IMR-90 (cell line): Measurements from ENCODE around the gene DCC. TPM values are rescaled to one million over a fixed set of nuclear protein-coding genes. Genes with fewer than 3 reads are reported as not detected.

Experiments
- ATAC-seq: fragments of 200-7000 bp; cut with Tn5 transposase; 2 replicates; pipeline ENCODE4 v1.9.1; 2020; ENCODE audit warnings: low read depth, mild to moderate bottlenecking, moderate library complexity
- BruUV-seq: library from RNA; stranded (reverse); fragments of 400-500 nt; replicated peaks from 2 replicates; lab custom pipeline; 2021; lab: Mats Ljungman, UMichigan
- CTCF ChIA-PET: fragments of 300-600 bp; formaldehyde crosslinking; extraction: SDS; loops from one replicate; lab custom pipeline; 2021; ENCODE audit warnings: antibody characterized with exemption; lab: Yijun Ruan, JAX
- POLR2A ChIA-PET: fragments of 300-600 bp; sonication (Branson Sonifier 250); formaldehyde crosslinking; loops from one replicate; lab custom pipeline; 2022; ENCODE audit warnings: antibody characterized with exemption; ENCODE audit not compliant: unreplicated experiment; lab: Charles Lee
- DNase-seq: peaks from one replicate; pipeline ENCODE4 v3.0.0; 2013
- H2AFZ ChIP-seq: replicated peaks from 2 replicates; pipeline ENCODE3; 2013; ENCODE audit warnings: low read length, mild to moderate bottlenecking; ENCODE audit not compliant: poor library complexity
- H2AK5ac ChIP-seq: 2 replicates; pipeline ENCODE4 v1.6.1; 2013; ENCODE audit warnings: low read depth, low read length, inconsistent platforms
- H2AK9ac ChIP-seq: replicated peaks from 2 replicates; pipeline ENCODE3; 2013; ENCODE audit warnings: mild to moderate bottlenecking, low read depth, low read length, moderate library complexity; ENCODE audit not compliant: poor library complexity
- H2BK120ac ChIP-seq: 2 replicates; pipeline ENCODE4 v1.6.1; 2013; ENCODE audit warnings: low read depth, low read length, inconsistent platforms
- H2BK15ac ChIP-seq: 3 replicates; pipeline ENCODE4 v1.6.1; 2013; ENCODE audit warnings: low read depth, low read length, inconsistent platforms
- H2BK20ac ChIP-seq: 2 replicates; pipeline ENCODE4 v1.6.1; 2013; ENCODE audit warnings: low read depth, mild to moderate bottlenecking, inconsistent platforms, low read length, moderate library complexity
- H2BK5ac ChIP-seq: 2 replicates; pipeline ENCODE4 v1.6.1; 2013; ENCODE audit warnings: mild to moderate bottlenecking, low read depth, low read length, inconsistent platforms; ENCODE audit not compliant: poor library complexity, severe bottlenecking
- H3K14ac ChIP-seq: replicated peaks from 2 replicates; pipeline ENCODE4 v1.6.1; 2013; ENCODE audit warnings: low read depth, low read length, inconsistent platforms
- H3K18ac ChIP-seq: 2 replicates; pipeline ENCODE4 v1.6.1; 2013; ENCODE audit warnings: low read depth, low read length, control low read depth
- H3K23ac ChIP-seq: 2 replicates; pipeline ENCODE4 v1.6.1; 2013; ENCODE audit warnings: low read depth, low read length, inconsistent platforms
- H3K27ac ChIP-seq: 2 replicates; pipeline ENCODE4 v1.5.1; 2013; ENCODE audit warnings: mild to moderate bottlenecking, control low read depth, low read length; ENCODE audit not compliant: insufficient read depth
- H3K27me3 ChIP-seq: 2 replicates; pipeline ENCODE4 v1.6.1; 2013; ENCODE audit warnings: low read length; ENCODE audit not compliant: control insufficient read depth, insufficient read depth
- H3K36me3 ChIP-seq: 2 replicates; pipeline ENCODE4 v1.6.1; 2013; ENCODE audit warnings: low read length, mixed read lengths; ENCODE audit not compliant: control insufficient read depth, insufficient read depth
- H3K4ac ChIP-seq: 2 replicates; pipeline ENCODE4 v1.6.1; 2013; ENCODE audit warnings: low read depth, low read length, inconsistent platforms
- H3K4me1 ChIP-seq: 2 replicates; pipeline ENCODE4 v1.6.1; 2013; ENCODE audit warnings: low read length, mixed read lengths; ENCODE audit not compliant: control insufficient read depth, insufficient read depth
- H3K4me2 ChIP-seq: 2 replicates; pipeline ENCODE4 v1.6.1; 2013; ENCODE audit warnings: low read depth, mild to moderate bottlenecking, control low read depth, low read length, moderate library complexity
- H3K4me3 ChIP-seq: 2 replicates; pipeline ENCODE4 v1.5.1; 2013; ENCODE audit warnings: low read depth, mild to moderate bottlenecking, control low read depth, low read length, moderate library complexity; ENCODE audit not compliant: insufficient read depth
- H3K56ac ChIP-seq: 2 replicates; pipeline ENCODE4 v1.6.1; 2013; ENCODE audit warnings: low read length, inconsistent platforms; ENCODE audit not compliant: insufficient read depth; ENCODE audit errors: extremely low read depth
- H3K79me1 ChIP-seq, 2 experiments: 2 replicates each; pipeline ENCODE4 v1.6.1; 2013; ENCODE audit warnings: low read length in 2 of 2, inconsistent platforms in 1 of 2, low read depth in 1 of 2
- H3K9ac ChIP-seq: 2 replicates; pipeline ENCODE4 v1.6.1; 2013; ENCODE audit warnings: low read depth, low read length, control low read depth
- H3K9me1 ChIP-seq: 2 replicates; pipeline ENCODE4 v1.6.1; 2013; ENCODE audit warnings: low read length, inconsistent platforms; ENCODE audit not compliant: insufficient read depth
- H3K9me3 ChIP-seq: 2 replicates; pipeline ENCODE4 v1.6.1; 2013; ENCODE audit warnings: low read length; ENCODE audit not compliant: control insufficient read depth, insufficient read depth
- H4K20me1 ChIP-seq: 2 replicates; pipeline ENCODE4 v1.6.1; 2013; ENCODE audit warnings: low read length, inconsistent platforms; ENCODE audit not compliant: insufficient read depth
- H4K5ac ChIP-seq: 2 replicates; pipeline ENCODE4 v1.6.1; 2013; ENCODE audit warnings: mild to moderate bottlenecking, low read depth, low read length, control low read depth
- H4K8ac ChIP-seq, 2 experiments: 2 replicates each; pipeline ENCODE4 v1.6.1; 2013; ENCODE audit warnings: low read depth in 2 of 2, low read length in 2 of 2, control low read depth in 1 of 2, inconsistent platforms in 1 of 2
- H4K91ac ChIP-seq: 2 replicates; pipeline ENCODE4 v1.6.1; 2013; ENCODE audit warnings: low read depth, low read length, inconsistent platforms; ENCODE audit not compliant: insufficient read depth
- BHLHE40 ChIP-seq: fragments of 150-350 bp; IDR thresholded peaks from 2 replicates; pipeline ENCODE4 v1.6.1; 2016; ENCODE audit warnings: mild to moderate bottlenecking, low read depth, low read length
- CEBPB ChIP-seq: IDR thresholded peaks from 2 replicates; pipeline ENCODE4 v1.6.1; 2012; ENCODE audit warnings: low read depth, low read length, improper control_type of control experiment
- CHD1 ChIP-seq: IDR thresholded peaks from 2 replicates; pipeline ENCODE4 v1.6.1; 2012; ENCODE audit warnings: low read depth, low read length, improper control_type of control experiment
- CTCF ChIP-seq: conservative IDR thresholded peaks from 2 replicates; pipeline ENCODE4 v1.5.1; 2012; ENCODE audit warnings: mild to moderate bottlenecking, low read depth, low read length, improper control_type of control experiment
- ELK1 ChIP-seq: fragments of 150-350 bp; IDR thresholded peaks from 2 replicates; pipeline ENCODE4 v1.6.1; 2016; ENCODE audit warnings: low read depth, mild to moderate bottlenecking, low read length, moderate library complexity, borderline replicate concordance
- FOS ChIP-seq: fragments of 150-350 bp; IDR thresholded peaks from 2 replicates; pipeline ENCODE4 v1.6.1; 2016; ENCODE audit warnings: low read depth, low read length
- MAFK ChIP-seq: IDR thresholded peaks from 2 replicates; pipeline ENCODE4 v1.6.1; 2012; ENCODE audit warnings: low read depth, low read length, improper control_type of control experiment
- MAZ ChIP-seq: IDR thresholded peaks from 2 replicates; pipeline ENCODE4 v1.6.1; 2012; ENCODE audit warnings: low read depth, mild to moderate bottlenecking, low read length, improper control_type of control experiment, moderate library complexity, borderline replicate concordance
- MXI1 ChIP-seq: IDR thresholded peaks from 2 replicates; pipeline ENCODE4 v1.6.1; 2012; ENCODE audit warnings: low read depth, mild to moderate bottlenecking, low read length, moderate library complexity, borderline replicate concordance
- NFE2L2 ChIP-seq: fragments of 150-350 bp; IDR thresholded peaks from 2 replicates; pipeline ENCODE4 v1.6.1; 2016; ENCODE audit warnings: low read depth, mild to moderate bottlenecking, low read length
- POLR2A ChIP-seq: IDR thresholded peaks from 2 replicates; pipeline ENCODE4 v1.6.1; 2012; ENCODE audit warnings: mild to moderate bottlenecking, low read depth, low read length
- RAD21 ChIP-seq: IDR thresholded peaks from 2 replicates; pipeline ENCODE4 v1.6.1; 2012; ENCODE audit warnings: low read length, improper control_type of control experiment
- RCOR1 ChIP-seq: IDR thresholded peaks from 2 replicates; pipeline ENCODE4 v1.6.1; 2012; ENCODE audit warnings: mild to moderate bottlenecking, low read length, improper control_type of control experiment; ENCODE audit not compliant: insufficient replicate concordance
- RFX5 ChIP-seq: IDR thresholded peaks from 2 replicates; pipeline ENCODE4 v1.8.0; 2012; ENCODE audit warnings: low read depth, mild to moderate bottlenecking, low read length, moderate library complexity
- SMC3 ChIP-seq: fragments of 150-350 bp; IDR thresholded peaks from 2 replicates; pipeline ENCODE4 v1.6.1; 2016; ENCODE audit warnings: low read depth, mild to moderate bottlenecking, antibody characterized with exemption, low read length, moderate library complexity
- USF2 ChIP-seq: fragments of 150-350 bp; IDR thresholded peaks from 2 replicates; pipeline ENCODE4 v1.6.1; 2017; ENCODE audit warnings: mild to moderate bottlenecking, antibody characterized with exemption, low read length, low read depth
- WGBS, 2 experiments: methylation state at CpG; one replicate each; pipeline versions ENCODE4 v1.1.5 to v1.1.7; 2013; ENCODE audit warnings: missing lambda C conversion rate in 2 of 2; ENCODE audit not compliant: insufficient read length in 1 of 2; ENCODE audit errors: extremely low coverage in 2 of 2; 5-methylcytosine and 5-hydroxymethylcytosine counted together
- dilution Hi-C: fragments of 300-500 bp; cut with HindIII; formaldehyde crosslinking; loops from one replicate; pipeline ENCODE4 v1.14.3; 2018; ENCODE audit warnings: low sequenced_read_pairs; ENCODE audit not compliant: unreplicated experiment
- in situ Hi-C: fragments of 300-500 bp; cut with MboI; formaldehyde crosslinking; loops from 3 replicates; pipeline ENCODE4 v1.14.3; 2019; ENCODE audit warnings: low sequenced_read_pairs, inconsistent platforms, mixed read lengths
- intact Hi-C: fragments of 100-400 bp; cut with micrococcal nuclease; formaldehyde crosslinking; loops from 2 replicates; pipeline ENCODE4 v1.10.0; 2022
- polyA plus RNA-seq, 3 experiments: library from polyadenylated mRNA; depleted of rRNA; stranded (reverse); fragments of >200 nt; gene quantifications; 2 replicates each; pipeline ENCODE4 v1.2.3, GENCODE V29; 2012; ENCODE audit warnings: low replicate concordance in 1 of 3
- total RNA-seq: library from RNA; depleted of rRNA; stranded (reverse); fragments of >200 nt; gene quantifications from 2 replicates; pipeline ENCODE4 v1.2.3, GENCODE V29; 2012

Gene DCC
- total and polyA plus RNA-seq, 2 of the 4 experiments (the other 2 are of a cell fraction) = 0.31 to 0.54 TPM

GRCh38 chr18:52541056-52541455, 201.1 kb downstream of the DCC start:
- H3K9me3 ChIP-seq = peaks cover 2% of the 10 kb centered on the region; the same call in 1 of the 2 replicates
- WGBS, 2 experiments = 78% methylated on average over 3 of the region's 4 CpGs; no CpG with 5 or more reads in 1 of the 2 experiments
- H2AK9ac ChIP-seq = no peak overlapping the region
- dilution Hi-C loops (no loop called here), in situ Hi-C loops (no loop called here), intact Hi-C loops (no loop called here)
- H2AK5ac ChIP-seq = no peak overlapping the region
- no peak overlapping the region for H2BK5ac ChIP-seq
- CTCF ChIA-PET = no interaction called here
- no peaks in the 10 kb centered on the region for H3K79me1 ChIP-seq
- no peak overlapping the region for H3K56ac ChIP-seq
- H3K18ac ChIP-seq = no peak overlapping the region
- no peak overlapping the region for H3K9ac ChIP-seq
- no peak overlapping the region for H3K23ac ChIP-seq
- no peak overlapping the region for H3K4me2 ChIP-seq
- no peak overlapping the region for H2AFZ ChIP-seq
- no peak overlapping the region for H4K91ac ChIP-seq
- H3K27ac ChIP-seq = no peak overlapping the region
- no peaks in the 10 kb centered on the region for H3K27me3 ChIP-seq
- POLR2A ChIA-PET = no interaction called here
- no peak for TF ChIP-seq RFX5
- TF ChIP-seq MXI1 = no peak
- TF ChIP-seq USF2 = no peak
- TF ChIP-seq MAZ = no peak
- TF ChIP-seq CTCF = no peak
- TF ChIP-seq NFE2L2 = no peak
- TF ChIP-seq POLR2A = no peak
- no peak for TF ChIP-seq SMC3
- no peak for TF ChIP-seq CHD1
- TF ChIP-seq ELK1 = no peak
- no peak for TF ChIP-seq FOS
- no peak for TF ChIP-seq RAD21
- no peak for TF ChIP-seq BHLHE40
- no peak for TF ChIP-seq MAFK
- no peak for TF ChIP-seq RCOR1
- TF ChIP-seq CEBPB = no peak
- H2BK120ac ChIP-seq = no peak overlapping the region
- H3K4me3 ChIP-seq = no peak overlapping the region
- H3K36me3 ChIP-seq = no peaks in the 10 kb centered on the region
- no peaks in the 10 kb centered on the region for H3K9me1 ChIP-seq
- no peak for DNase-seq
- no peak overlapping the region for H2BK20ac ChIP-seq
- no peaks in the 10 kb centered on the region for H3K4me1 ChIP-seq
- no peaks in the 10 kb centered on the region for H4K20me1 ChIP-seq
- no peak overlapping the region for H2BK15ac ChIP-seq
- no TSS peak for BruUV-seq
- no peak overlapping the region for H3K14ac ChIP-seq
- no peak for ATAC-seq
- no peak overlapping the region for H4K8ac ChIP-seq
- H4K5ac ChIP-seq = no peak overlapping the region
- no peak overlapping the region for H3K4ac ChIP-seq
